HCT116 (cell line): ENCODE measurements around the gene GNRH2. TPM values are rescaled to one million over a fixed set of nuclear protein-coding genes. Genes with fewer than 3 reads are reported as not detected.

Experiments
- ATAC-seq: fragments of 200-7000 bp; cut with Tn5 transposase; 2 replicates; pipeline ENCODE4 v1.9.1; 2020; ENCODE audit warnings: mild to moderate bottlenecking, moderate library complexity
- BruUV-seq: library from RNA; stranded (reverse); fragments of 400-500 nt; replicated peaks from 2 replicates; lab custom pipeline; 2021; lab: Mats Ljungman, UMichigan
- CTCF ChIA-PET: fragments of 300-600 bp; sonication (Branson Sonifier 250); formaldehyde crosslinking; loops from one replicate; lab custom pipeline; 2021; ENCODE audit warnings: antibody characterized with exemption; lab: Charles Lee
- POLR2A ChIA-PET: fragments of 300-600, 350-600 bp; sonication (Branson Sonifier 250); formaldehyde crosslinking; loops from one replicate; lab custom pipeline; 2021; ENCODE audit warnings: antibody characterized with exemption; lab: Charles Lee
- RAD21 ChIA-PET, 2 experiments: fragments of 300-600 bp; sonication (Branson Sonifier 250); formaldehyde crosslinking; loops; one replicate each; lab custom pipeline; 2023; ENCODE audit warnings: low total read pairs in 2 of 2; ENCODE audit not compliant: uncharacterized antibody in 2 of 2, unreplicated experiment in 2 of 2, low non-redundant PET in 1 of 2; lab: Charles Lee
- DNase-seq: peaks from one replicate; pipeline ENCODE4 v3.0.0-alpha.2; 2010; ENCODE audit warnings: low read depth, low spot score
- H2AFZ ChIP-seq: fragments of 200-600 bp; shearing (Covaris generic), sonication (generic); 2 replicates; pipeline ENCODE4 v1.6.1; 2017; ENCODE audit warnings: low read depth, mixed run types, mixed read lengths, antibody characterized with exemption, low read length; ENCODE audit not compliant: poor library complexity, severe bottlenecking
- H3K27ac ChIP-seq: 2 replicates; pipeline ENCODE4 v1.5.1; 2012; ENCODE audit warnings: low read depth, low read length
- H3K27me3 ChIP-seq: fragments of 200-600 bp; sonication (generic); 2 replicates; pipeline ENCODE4 v1.6.1; 2016; ENCODE audit warnings: mixed run types, low read length, mixed read lengths; ENCODE audit not compliant: insufficient read depth
- H3K36me3 ChIP-seq, 2 experiments: fragments of 200-500 bp in 1 of 2; fragments of 200-600 bp in 1 of 2; sonication (Bioruptor generic) in 1 of 2; sonication (generic) in 1 of 2; 2 replicates each; pipeline versions ENCODE4 v1.5.1 to v1.6.1; 2014 to 2016; ENCODE audit warnings: low read length in 2 of 2, inconsistent platforms in 1 of 2, mixed read lengths in 1 of 2, mixed run types in 1 of 2; ENCODE audit not compliant: insufficient read depth in 2 of 2, control insufficient read depth in 1 of 2
- H3K4me1 ChIP-seq, 2 experiments: fragments of 200-600 bp in 1 of 2; sonication (generic) in 1 of 2; 2 replicates each; pipeline versions ENCODE4 v1.5.1 to v1.6.1; 2012 to 2017; ENCODE audit warnings: low read length in 2 of 2, inconsistent platforms in 1 of 2, mild to moderate bottlenecking in 1 of 2, mixed read lengths in 1 of 2, mixed run types in 1 of 2, moderate library complexity in 1 of 2; ENCODE audit not compliant: insufficient read depth in 2 of 2, control insufficient read depth in 1 of 2
- H3K4me2 ChIP-seq: fragments of 200-600 bp; sonication (generic); 2 replicates; pipeline ENCODE4 v1.6.1; 2017; ENCODE audit warnings: mixed run types, low read length, mixed read lengths
- H3K4me3 ChIP-seq, 2 experiments: fragments of 200-600 bp in 1 of 2; sonication (generic) in 1 of 2; replicated peaks in 1 of 2; 2 replicates each; pipeline ENCODE4 v1.5.1; 2011 to 2016; ENCODE audit warnings: low read length in 2 of 2, control low read depth in 1 of 2, low read depth in 1 of 2, mild to moderate bottlenecking in 1 of 2, mixed read lengths in 1 of 2, mixed run types in 1 of 2
- H3K79me2 ChIP-seq: fragments of 200-600 bp; sonication (generic); 2 replicates; pipeline ENCODE4 v1.6.1; 2017; ENCODE audit warnings: mild to moderate bottlenecking, mixed run types, low read length, moderate library complexity, mixed read lengths; ENCODE audit not compliant: insufficient read depth
- H3K9ac ChIP-seq: fragments of 200-600 bp; sonication (generic); 2 replicates; pipeline ENCODE4 v1.6.1; 2016; ENCODE audit warnings: low read length, mixed read lengths
- H3K9me2 ChIP-seq: fragments of 200-600 bp; sonication (generic), shearing (Covaris generic); 2 replicates; pipeline ENCODE4 v1.6.1; 2017; ENCODE audit warnings: mixed run types, mild to moderate bottlenecking, moderate library complexity; ENCODE audit not compliant: insufficient read depth
- H3K9me3 ChIP-seq, 2 experiments: fragments of 200-500 bp in 1 of 2; fragments of 200-600 bp in 1 of 2; sonication (Bioruptor generic) in 1 of 2; sonication (generic) in 1 of 2; 2 replicates each; pipeline ENCODE4 v1.6.1; 2014 to 2017; ENCODE audit warnings: low read length in 2 of 2, mixed read lengths in 2 of 2, inconsistent platforms in 1 of 2, low read depth in 1 of 2, mild to moderate bottlenecking in 1 of 2, mixed run types in 1 of 2, moderate library complexity in 1 of 2; ENCODE audit not compliant: control insufficient read depth in 1 of 2, insufficient read depth in 1 of 2
- H4K20me1 ChIP-seq: fragments of 200-600 bp; sonication (generic), shearing (Covaris generic); 2 replicates; pipeline ENCODE4 v1.6.1; 2017; ENCODE audit warnings: mixed run types, mild to moderate bottlenecking, moderate library complexity; ENCODE audit not compliant: insufficient read depth
- CBX3 ChIP-seq: IDR thresholded peaks from 2 replicates; pipeline ENCODE4 v1.6.1; 2012; ENCODE audit warnings: low read depth
- CTCF ChIP-seq, 3 experiments: fragments of 200-600 bp in 1 of 3; sonication (generic) in 1 of 3; IDR thresholded peaks in 2 of 3; conservative IDR thresholded peaks in 1 of 3; 2 replicates each; pipeline ENCODE4 v1.5.1; 2012 to 2017; ENCODE audit warnings: low read depth in 2 of 3, low read length in 2 of 3, antibody characterized with exemption in 1 of 3, borderline replicate concordance in 1 of 3, control low read depth in 1 of 3, mild to moderate bottlenecking in 1 of 3, mixed read lengths in 1 of 3, mixed run types in 1 of 3, moderate library complexity in 1 of 3; ENCODE audit not compliant: insufficient read depth in 1 of 3
- JUND ChIP-seq: IDR thresholded peaks from 2 replicates; pipeline ENCODE4 v1.6.1; 2012
- MAX ChIP-seq: IDR thresholded peaks from 2 replicates; pipeline ENCODE4 v1.6.1; 2012
- REST ChIP-seq: IDR thresholded peaks from 2 replicates; pipeline ENCODE4 v1.6.1; 2012; ENCODE audit warnings: low read depth
- SIN3A ChIP-seq: IDR thresholded peaks from 2 replicates; pipeline ENCODE4 v1.6.1; 2012; ENCODE audit warnings: low read depth
- ZBTB33 ChIP-seq: IDR thresholded peaks from 2 replicates; pipeline ENCODE4 v1.6.1; 2011; ENCODE audit warnings: mild to moderate bottlenecking, low read length, moderate library complexity; ENCODE audit not compliant: insufficient replicate concordance; ENCODE audit errors: extremely low read depth
- ZFX ChIP-seq: fragments of 450-650 bp; IDR thresholded peaks from 2 replicates; pipeline ENCODE4 v1.6.1; 2017
- ZNF274 ChIP-seq: fragments of 200-500 bp; sonication (Bioruptor generic); IDR thresholded peaks from 2 replicates; pipeline ENCODE4 v1.6.1; 2014; ENCODE audit warnings: mild to moderate bottlenecking, low read depth, low read length, inconsistent platforms
- intact Hi-C: fragments of 100-400 bp; cut with micrococcal nuclease; formaldehyde crosslinking; loops from 2 replicates; pipeline ENCODE4 v1.10.0; 2022
- total RNA-seq: library from RNA; stranded (reverse); gene quantifications from one replicate; pipeline ENCODE4 v1.2.1, GENCODE V29; 2021; ENCODE audit not compliant: unreplicated experiment

The GNRH2 gene
- total RNA-seq, 1 experiment from 2014 or later: 0.32 TPM

- TF ChIP-seq REST (no peak), MAX (no peak), CBX3 (no peak)
These were observed 4.3 kb downstream of the GNRH2 start (continued) for GRCh38 chr20:3047486-3048419.

GRCh38 chr20:3051385-3052019 lies 8.1 kb downstream of the GNRH2 start:
- Histone ChIP-seq H3K27ac (no peak overlapping the region), H3K4me2 (no peak overlapping the region), H3K9me3 (no peaks in the 10 kb centered on the region), H2AFZ (no peak overlapping the region), H4K20me1 (no peaks in the 10 kb centered on the region), H3K36me3 (peaks cover 5 to 13% of the 10 kb centered on the region in 2 experiments; a peak in 2 of 4 replicates), H3K79me2 (peaks cover 21% of the 10 kb centered on the region), H3K9ac (no peak overlapping the region), H3K9me2 (no peaks in the 10 kb centered on the region), H3K27me3 (no peaks in the 10 kb centered on the region), H3K4me1 (peaks cover 0 to 18% of the 10 kb centered on the region in 2 experiments; a peak in 2 of 4 replicates)
- intact Hi-C loops: loop anchor here (2.0 kb wide), 1 partner anchor 225 kb away; no protein-coding TSS in a partner anchor
- ChIA-PET RAD21 (no interaction called here), POLR2A (no interaction called here)
- ATAC-seq (peak; percentile 46; the same call in 1 of the 2 replicates), DNase-seq (no peak)
- TF ChIP-seq JUND: no peak
- no peak for TF ChIP-seq ZFX
- no peak for TF ChIP-seq ZNF274
- TF ChIP-seq ZBTB33: no peak
- no peak for TF ChIP-seq SIN3A
- peak in 2 of 3 experiments; percentile 15 to 27; a peak in 1 of 6 replicates for TF ChIP-seq CTCF (IDR thresholded peaks at IDR 0.05 in 2 of 3, conservative IDR thresholded peaks at IDR 0.05 in 1 of 3; ENCODE audit: borderline replicate concordance in 1 of 3, insufficient read depth in 1 of 3, low read depth in 2 of 3, low read length in 2 of 3)
- TF ChIP-seq, all 23 proteins: peak for 1
- CTCF ChIA-PET: no interaction called here
- BruUV-seq: no TSS peak
- H3K4me3 ChIP-seq: no peak overlapping the region
